Upper lobe of left lung (tissue), 6 donors: ENCODE measurements around the gene ACSL5. TPM values are rescaled to one million over a fixed set of nuclear protein-coding genes. Genes with fewer than 3 reads are reported as not detected.
A peak's percentile ranks its signal among the peaks of the same experiment; 100 is the strongest.

Experiments used
- ATAC-seq, 2 donors: fragments of 200-7000 bp; cut with Tn5 transposase; one replicate each; pipeline ENCODE4 v1.9.1; 2022; ENCODE audit warnings: mild to moderate bottlenecking in 2 of 2, moderate library complexity in 2 of 2; ENCODE audit not compliant: low FRiP score in 2 of 2
- DNase-seq, 2 donors: peaks; one replicate each; pipeline ENCODE4 v3.0.0-alpha.2; 2019 to 2020
- H3K27ac ChIP-seq, 4 donors: fragments of 200-600 bp; sonication (generic); one replicate each; pipeline ENCODE4 v1.5.1; 2016 to 2019
- H3K27me3 ChIP-seq, 4 donors: fragments of 200-600 bp; sonication (generic); one replicate each; pipeline ENCODE4 v1.5.1; 2017 to 2019
- H3K36me3 ChIP-seq, 4 donors: fragments of 200-600 bp; sonication (generic); one replicate each; pipeline ENCODE4 v1.5.1; 2016 to 2019
- H3K4me1 ChIP-seq, 4 donors: fragments of 200-600 bp; sonication (generic); one replicate each; pipeline ENCODE4 v1.5.1; 2018 to 2019
- H3K4me3 ChIP-seq, 4 donors: fragments of 200-600 bp; sonication (generic); one replicate each; pipeline ENCODE4 v1.5.1; 2017 to 2019; ENCODE audit warnings: mild to moderate bottlenecking in 2 of 4, moderate library complexity in 1 of 4
- H3K9me3 ChIP-seq, 4 donors: fragments of 200-600 bp; sonication (generic); one replicate each; pipeline ENCODE4 v1.5.1; 2018 to 2019
- EP300 ChIP-seq, 4 donors: sonication (generic); formaldehyde crosslinking; IDR thresholded peaks; one replicate each; pipeline ENCODE4 v1.5.1; 2017; ENCODE audit warnings: antibody characterized with exemption in 4 of 4, control low read depth in 2 of 4
- POLR2A ChIP-seq, 4 donors: fragments of 450-650 bp; IDR thresholded peaks; one replicate each; pipeline ENCODE4 v1.5.1; 2016 to 2017; ENCODE audit warnings: antibody characterized with exemption in 4 of 4, mild to moderate bottlenecking in 2 of 4
- POLR2AphosphoS5 ChIP-seq, 2 donors: sonication (generic); formaldehyde crosslinking; IDR thresholded peaks; one replicate each; pipeline ENCODE4 v1.5.1; 2017; ENCODE audit warnings: antibody characterized with exemption in 2 of 2
- WGBS, 2 donors: methylation state at CpG; one replicate each; pipeline ENCODE4 v1.1.5; 2017 to 2018; 5-methylcytosine and 5-hydroxymethylcytosine counted together
- total RNA-seq, 6 donors: library from RNA; depleted of rRNA in 4 of 6; stranded (reverse); fragments of >200 nt in 4 of 6; gene quantifications; one replicate each; pipeline versions ENCODE4 v1.1.0 to v1.2.1, GENCODE V29; 2016 to 2021
- TF ChIP-seq, protein P1 (sequence below), 6 experiments: fragments of 450-650 bp in 4 of 6; fragments of 200-600 bp in 2 of 6; sonication (generic) in 2 of 6; IDR thresholded peaks; one replicate each; pipeline ENCODE4 v1.5.1; 2016 to 2019; ENCODE audit warnings: antibody characterized with exemption in 6 of 6
- donor health status: DM: no; HTN: no; CAD: no; lungs with moderate emphysema.
- donor health status: DM: no; HTN: yes; CAD: no; lungs with severe emphysema.

ACSL5 gene
- total RNA-seq, 6 donors from 2014 or later = 33.2 to 73.0 (median 62.0) TPM

GRCh38 chr10:112336556-112337201 is 37.2 kb upstream of the ACSL5 start:
- peak in 1 of 2 donors; percentile 42 for DNase-seq
- ATAC-seq = peak in 1 of 2 donors; percentile 58
- 65 to 79% methylated on average over 5 of the region's 5 CpGs for WGBS, 2 donors
- Histone ChIP-seq H3K9me3 (no peaks in the 10 kb centered on the region), H3K4me1 (peaks cover 0 to 7% (median 0%) of the 10 kb centered on the region in 4 donors), H3K27me3 (no peaks in the 10 kb centered on the region), H3K27ac (no peak overlapping the region), H3K4me3 (no peak overlapping the region), H3K36me3 (no peaks in the 10 kb centered on the region)
- TF ChIP-seq EP300 (IDR thresholded peaks at IDR 0.05) (no peak), POLR2AphosphoS5 (IDR thresholded peaks at IDR 0.05) (no peak), POLR2A (IDR thresholded peaks at IDR 0.05) (no peak)
- TF ChIP-seq, protein P1, sequence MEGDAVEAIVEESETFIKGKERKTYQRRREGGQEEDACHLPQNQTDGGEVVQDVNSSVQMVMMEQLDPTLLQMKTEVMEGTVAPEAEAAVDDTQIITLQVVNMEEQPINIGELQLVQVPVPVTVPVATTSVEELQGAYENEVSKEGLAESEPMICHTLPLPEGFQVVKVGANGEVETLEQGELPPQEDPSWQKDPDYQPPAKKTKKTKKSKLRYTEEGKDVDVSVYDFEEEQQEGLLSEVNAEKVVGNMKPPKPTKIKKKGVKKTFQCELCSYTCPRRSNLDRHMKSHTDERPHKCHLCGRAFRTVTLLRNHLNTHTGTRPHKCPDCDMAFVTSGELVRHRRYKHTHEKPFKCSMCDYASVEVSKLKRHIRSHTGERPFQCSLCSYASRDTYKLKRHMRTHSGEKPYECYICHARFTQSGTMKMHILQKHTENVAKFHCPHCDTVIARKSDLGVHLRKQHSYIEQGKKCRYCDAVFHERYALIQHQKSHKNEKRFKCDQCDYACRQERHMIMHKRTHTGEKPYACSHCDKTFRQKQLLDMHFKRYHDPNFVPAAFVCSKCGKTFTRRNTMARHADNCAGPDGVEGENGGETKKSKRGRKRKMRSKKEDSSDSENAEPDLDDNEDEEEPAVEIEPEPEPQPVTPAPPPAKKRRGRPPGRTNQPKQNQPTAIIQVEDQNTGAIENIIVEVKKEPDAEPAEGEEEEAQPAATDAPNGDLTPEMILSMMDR (IDR thresholded peaks at IDR 0.05) = no peak

DNA sequence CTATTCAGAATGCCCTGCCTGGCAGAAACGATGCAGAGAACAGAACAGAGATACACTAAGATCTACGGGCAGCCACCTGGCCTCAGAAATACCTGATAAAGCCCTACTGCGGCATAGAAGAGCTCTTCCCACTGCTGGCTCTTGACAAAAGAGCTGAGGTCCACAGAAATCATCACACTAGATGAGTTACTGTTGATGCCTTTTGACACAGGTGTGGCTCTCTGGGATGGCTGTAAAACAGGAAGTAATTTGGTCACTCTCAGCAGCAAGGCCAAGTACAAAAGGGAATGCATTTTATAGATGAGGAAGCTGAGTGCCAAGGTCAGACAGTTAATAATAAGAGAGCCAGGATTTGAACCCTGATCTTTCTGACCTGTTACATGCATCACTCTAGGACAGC is 35.0 kb upstream of the ACSL5 start:
- 90 to 91% methylated on average over 3 of the region's 3 CpGs for WGBS, 2 donors
- H3K4me1 ChIP-seq = peaks cover 0 to 7% (median 0%) of the 10 kb centered on the region in 4 donors

DNA sequence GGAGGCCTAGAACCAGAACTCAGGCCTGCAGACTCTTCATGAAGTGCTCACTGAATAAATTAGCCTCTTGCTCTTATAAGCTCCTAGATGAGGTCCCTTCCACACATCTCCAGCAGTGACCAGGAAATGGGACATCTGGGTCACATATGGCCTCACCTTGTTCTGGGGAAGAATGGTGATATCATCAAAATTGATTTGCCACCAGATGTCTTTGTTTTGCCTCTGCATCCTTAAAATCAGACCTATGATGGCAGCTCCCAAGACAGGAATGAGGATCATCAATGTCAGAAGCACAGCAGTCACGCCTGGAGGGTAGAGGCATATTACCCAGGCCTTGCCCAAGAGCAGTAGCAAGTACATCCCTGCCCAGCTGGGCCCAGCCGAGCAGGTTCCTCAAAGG is 33.3 kb upstream of the ACSL5 start:
- WGBS, 2 donors = 88 to 94% methylated on average over 2 of the region's 2 CpGs
- TF ChIP-seq, protein P1 (IDR thresholded peaks at IDR 0.05) = no peak
- TF ChIP-seq POLR2AphosphoS5 (IDR thresholded peaks at IDR 0.05) (no peak), POLR2A (IDR thresholded peaks at IDR 0.05) (no peak), EP300 (IDR thresholded peaks at IDR 0.05) (no peak)
- no peak for ATAC-seq
- no peak for DNase-seq
- Histone ChIP-seq H3K4me3 (no peak overlapping the region), H3K36me3 (no peaks in the 10 kb centered on the region), H3K27me3 (no peaks in the 10 kb centered on the region), H3K9me3 (no peaks in the 10 kb centered on the region), H3K4me1 (peaks cover 0 to under 1% (median 0%) of the 10 kb centered on the region in 4 donors), H3K27ac (no peak overlapping the region)

More for the DNA sequence above, 35.0 kb upstream of the ACSL5 start:
- DNase-seq (no peak), ATAC-seq (no peak)
- Histone ChIP-seq H3K9me3 (no peaks in the 10 kb centered on the region), H3K27me3 (no peaks in the 10 kb centered on the region), H3K4me3 (no peak overlapping the region), H3K36me3 (no peaks in the 10 kb centered on the region), H3K27ac (no peak overlapping the region)
- TF ChIP-seq POLR2A (IDR thresholded peaks at IDR 0.05) = no peak
- no peak for TF ChIP-seq EP300 (IDR thresholded peaks at IDR 0.05)
- no peak for TF ChIP-seq POLR2AphosphoS5 (IDR thresholded peaks at IDR 0.05)
- TF ChIP-seq, protein P1 (IDR thresholded peaks at IDR 0.05) = no peak

DNA sequence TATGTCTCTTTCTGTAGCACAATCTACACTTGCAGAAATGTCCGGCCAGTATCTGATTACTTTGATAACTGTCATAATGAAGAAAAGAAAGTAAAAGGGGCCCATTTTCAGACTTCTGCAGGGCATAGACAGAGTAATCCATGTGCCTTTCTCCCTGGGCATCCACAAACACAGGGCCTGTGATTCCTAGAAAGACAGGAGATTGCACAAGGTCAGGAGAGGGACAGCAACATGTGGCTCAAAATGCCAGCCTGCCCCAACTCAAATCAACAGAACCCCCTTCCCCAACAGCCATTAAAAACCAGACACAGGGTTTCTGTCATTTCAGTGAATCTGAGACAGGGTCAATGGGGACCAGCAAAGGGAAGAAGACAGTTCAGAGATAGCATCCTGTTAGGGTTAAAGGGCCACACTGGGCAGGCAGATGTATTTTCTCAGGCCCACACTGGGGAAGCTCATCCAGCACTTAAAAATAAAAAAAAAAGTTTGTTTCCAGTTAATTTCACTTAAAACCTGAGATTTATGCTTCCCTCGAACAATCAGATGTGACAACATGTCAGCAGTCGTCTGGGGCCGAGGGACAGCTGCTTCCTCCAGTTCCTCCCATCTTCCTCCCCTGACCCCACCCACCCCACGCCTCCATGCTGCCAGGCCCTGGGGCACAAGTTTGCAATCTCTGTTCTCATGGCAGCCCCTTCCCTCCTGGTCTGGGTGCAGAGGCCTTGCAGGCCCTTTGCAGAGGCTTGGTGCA is 30.7 kb upstream of the ACSL5 start:
- WGBS, 2 donors = 47 to 49% methylated on average over 5 of the region's 5 CpGs
- no peaks in the 10 kb centered on the region for H3K27me3 ChIP-seq
- no peaks in the 10 kb centered on the region for H3K9me3 ChIP-seq
- H3K4me1 ChIP-seq = no peaks in the 10 kb centered on the region
- H3K4me3 ChIP-seq = no peak overlapping the region
- ATAC-seq = no peak
- DNase-seq = peak in 1 of 2 donors; percentile 7
- no peak overlapping the region for H3K27ac ChIP-seq
- no peaks in the 10 kb centered on the region for H3K36me3 ChIP-seq
- TF ChIP-seq POLR2A (IDR thresholded peaks at IDR 0.05) = no peak
- TF ChIP-seq, protein P1 (IDR thresholded peaks at IDR 0.05) = no peak
- TF ChIP-seq POLR2AphosphoS5 (IDR thresholded peaks at IDR 0.05) = no peak
- TF ChIP-seq EP300 (IDR thresholded peaks at IDR 0.05) = no peak
